PFSK-1 (cell line): ENCODE data around the gene TOP2A.
A peak's percentile ranks its signal among the peaks of the same experiment; 100 is the strongest.

Experiments
- POLR2AphosphoS5 ChIP-seq: IDR thresholded peaks from 2 replicates; pipeline ENCODE4 v1.6.1; 2012; ENCODE audit warnings: low read depth, mild to moderate bottlenecking, control low read depth, low read length, moderate library complexity
- REST ChIP-seq, 2 experiments: IDR thresholded peaks; 2 replicates each; pipeline versions ENCODE4 v1.6.1 to v1.8.0; 2011 to 2012; ENCODE audit warnings: low read depth in 2 of 2, low read length in 2 of 2, control low read depth in 1 of 2, inconsistent platforms in 1 of 2, mild to moderate bottlenecking in 1 of 2, moderate library complexity in 1 of 2; ENCODE audit not compliant: insufficient read depth in 1 of 2
- SIN3A ChIP-seq: IDR thresholded peaks from 2 replicates; pipeline ENCODE4 v1.6.1; 2012; ENCODE audit warnings: mild to moderate bottlenecking, low read length, moderate library complexity, borderline replicate concordance; ENCODE audit not compliant: insufficient read depth
- TAF1 ChIP-seq: IDR thresholded peaks from 2 replicates; pipeline ENCODE4 v1.6.1; 2012; ENCODE audit warnings: low read length, control low read depth, borderline replicate concordance; ENCODE audit not compliant: insufficient read depth

DNA sequence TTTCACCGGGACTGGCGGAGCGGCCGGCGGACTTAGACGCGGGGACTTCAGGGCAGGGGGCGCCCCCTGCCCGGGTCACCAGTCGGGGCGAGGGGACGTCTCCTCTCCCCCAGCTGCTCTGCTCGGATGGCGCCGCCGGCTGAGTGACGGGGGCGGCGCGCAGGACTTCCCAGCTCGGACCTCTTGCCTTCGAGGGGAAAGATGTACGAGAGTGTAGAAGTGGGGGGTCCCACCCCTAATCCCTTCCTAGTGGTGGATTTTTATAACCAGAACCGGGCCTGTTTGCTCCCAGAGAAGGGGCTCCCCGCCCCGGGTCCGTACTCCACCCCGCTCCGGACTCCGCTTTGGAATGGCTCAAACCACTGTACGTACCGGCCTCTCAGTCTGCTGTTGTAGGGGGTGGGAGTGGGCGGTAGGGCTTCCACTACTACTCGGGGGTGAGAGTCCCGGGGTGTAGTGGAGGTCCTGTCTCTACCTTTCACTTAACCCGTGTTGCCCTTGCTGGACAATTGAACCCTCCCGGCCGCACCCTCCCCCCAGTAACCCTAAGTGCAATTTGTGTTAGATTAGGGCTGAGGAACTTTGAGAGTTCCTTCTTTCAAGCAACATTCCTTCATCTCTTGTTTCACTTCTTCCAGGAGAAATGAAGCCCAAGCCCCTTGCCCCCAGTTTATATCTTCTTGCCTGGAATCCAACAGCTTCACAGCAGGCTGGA, 75.0 kb downstream of the TOP2A start:
- TF ChIP-seq POLR2AphosphoS5 (no peak), REST (IDR thresholded peaks at IDR 0.05; ENCODE audit: insufficient read depth in 1 of 2, low read depth in 2 of 2, low read length in 2 of 2) (no peak), SIN3A (0 out of 2 replicates have a peak, but pooled peaks have one; percentile 3), TAF1 (no peak)
